Umbilical cord (tissue), 2 donors: ENCODE measurements around the gene DISC1. TPM values are rescaled to one million over a fixed set of nuclear protein-coding genes. Genes with fewer than 3 reads are reported as not detected.

Experiments
- DNase-seq: peaks from one replicate; pipeline ENCODE4 v3.0.0-alpha.2; 2015; ENCODE audit warnings: low spot score
- total RNA-seq: library from RNA; depleted of rRNA; stranded (reverse); fragments of >200 nt; gene quantifications from one replicate; pipeline ENCODE4 v1.2.3, GENCODE V29; 2014; ENCODE audit warnings: low replicate concordance; ENCODE audit not compliant: insufficient read depth

Gene DISC1
- total RNA-seq, 1 donor from 2014 or later, result 17.3 TPM

DNA sequence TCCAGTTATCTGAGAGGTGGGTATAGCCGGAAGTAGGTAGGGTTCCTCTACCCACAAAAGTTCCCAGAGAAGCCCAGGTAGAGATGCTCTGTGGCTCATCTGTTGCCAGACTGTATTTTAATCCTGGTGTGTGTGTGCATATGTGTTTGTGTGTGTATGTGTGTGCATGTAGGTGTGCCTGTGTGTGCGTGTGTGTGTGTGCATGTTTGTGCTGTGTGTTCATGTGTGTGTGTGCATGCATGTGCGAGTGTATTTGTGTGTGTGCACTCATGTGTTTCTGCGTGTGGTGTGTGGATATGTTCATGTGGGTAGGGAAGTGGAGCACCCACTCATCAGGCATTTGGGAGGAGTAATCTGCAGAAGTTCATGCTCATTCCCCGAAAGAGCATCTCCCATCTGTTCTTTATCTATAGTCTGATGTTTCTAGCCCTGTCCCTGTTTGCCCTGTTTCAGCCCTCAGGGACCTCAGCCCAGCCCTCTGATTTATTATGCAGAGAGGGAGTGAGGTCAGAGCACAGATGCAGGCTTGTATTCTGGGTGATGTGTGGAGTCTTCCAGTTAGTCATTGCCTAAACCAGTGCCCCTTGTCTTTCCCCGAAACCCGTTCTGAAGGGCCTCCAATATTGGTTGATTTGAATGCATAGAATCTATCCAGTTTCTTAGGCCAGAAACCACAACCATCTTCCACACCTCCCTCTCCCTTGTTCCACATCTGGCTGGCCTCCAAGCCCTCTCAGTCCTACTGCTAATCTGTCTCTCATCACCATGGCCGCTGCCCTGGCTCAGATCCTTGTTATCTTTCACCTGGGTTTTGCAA is 69.1 kb downstream of the DISC1 start:
- DNase-seq, result peak; percentile 29

GRCh38 chr1:231699784-231700183 is 73.2 kb downstream of the DISC1 start:
- DNase-seq, result peak; percentile 35

DNA sequence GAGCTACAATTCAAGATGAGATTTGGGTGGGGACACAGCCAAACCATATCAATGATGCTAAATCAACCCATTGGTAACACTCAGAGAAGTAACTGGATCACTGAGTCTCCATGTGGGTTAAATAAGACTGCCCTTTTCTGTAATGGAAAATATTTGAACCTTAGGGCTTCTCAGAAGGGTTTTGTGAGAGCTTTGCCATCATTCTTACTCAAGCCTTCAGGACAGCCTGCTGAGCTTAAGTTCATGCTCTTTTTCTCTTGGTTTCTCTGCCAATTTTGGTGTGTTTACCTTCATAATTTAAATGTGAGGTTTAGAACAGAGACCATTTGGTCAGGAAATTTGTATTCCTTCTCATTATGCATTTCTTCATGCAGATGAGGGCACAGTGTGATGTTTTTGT is 74.7 kb downstream of the DISC1 start:
- peak; percentile 38 for DNase-seq

GRCh38 chr1:231702331-231702730 is 75.7 kb downstream of the DISC1 start:
- DNase-seq, result no peak

- no peak for DNase-seq
Observed at GRCh38 chr1:231702804-231703203, 76.2 kb downstream of the DISC1 start.

- peak; percentile 67 for DNase-seq
Observed at GRCh38 chr1:231705806-231706760, 79.5 kb downstream of the DISC1 start.

DNA sequence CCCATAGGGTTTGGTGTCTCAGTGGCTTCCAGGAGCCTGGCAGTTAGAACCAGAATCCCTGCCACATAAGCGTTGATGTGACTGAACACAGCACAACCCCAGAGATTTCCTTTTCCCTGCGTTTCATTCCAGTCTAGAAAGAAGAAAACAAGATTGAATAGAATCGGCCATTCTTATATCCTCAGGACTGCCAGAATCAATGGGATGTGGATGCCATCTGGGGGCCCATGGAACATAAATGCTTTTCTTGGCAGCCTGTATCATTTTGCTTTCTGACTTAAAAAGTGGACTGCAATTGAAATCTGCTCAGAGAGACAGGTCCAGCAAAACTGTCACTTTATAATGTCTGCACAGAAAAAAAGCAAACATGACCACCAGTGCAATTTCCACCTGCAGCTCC is 80.3 kb downstream of the DISC1 start:
- no peak for DNase-seq

DNA sequence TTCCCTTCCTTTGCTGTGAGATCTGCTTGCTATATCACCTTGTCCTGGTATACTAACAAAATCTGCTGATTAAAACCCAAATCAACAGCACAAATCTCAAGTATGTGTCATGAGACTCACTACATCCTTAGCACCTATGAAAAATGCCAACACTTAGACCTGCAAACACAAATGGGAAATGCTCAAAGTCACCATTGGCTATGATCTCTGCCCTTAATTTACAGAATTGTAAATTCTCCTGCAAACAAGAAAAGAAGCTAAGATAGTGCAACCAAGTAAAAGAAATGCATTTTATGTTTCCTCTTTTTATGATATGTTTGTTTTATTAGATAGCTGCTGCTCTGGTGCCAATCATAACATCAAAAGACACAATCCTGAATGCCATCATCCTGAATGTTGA is 80.8 kb downstream of the DISC1 start:
- peak; percentile 38 for DNase-seq

- DNase-seq, result no peak
Observed at GRCh38 chr1:231708394-231708793, 81.8 kb downstream of the DISC1 start.

- DNase-seq, result no peak
Observed at GRCh38 chr1:231714440-231714839, 87.8 kb downstream of the DISC1 start.

- no peak for DNase-seq
Observed at GRCh38 chr1:231715816-231716722, 89.5 kb downstream of the DISC1 start.

DNA sequence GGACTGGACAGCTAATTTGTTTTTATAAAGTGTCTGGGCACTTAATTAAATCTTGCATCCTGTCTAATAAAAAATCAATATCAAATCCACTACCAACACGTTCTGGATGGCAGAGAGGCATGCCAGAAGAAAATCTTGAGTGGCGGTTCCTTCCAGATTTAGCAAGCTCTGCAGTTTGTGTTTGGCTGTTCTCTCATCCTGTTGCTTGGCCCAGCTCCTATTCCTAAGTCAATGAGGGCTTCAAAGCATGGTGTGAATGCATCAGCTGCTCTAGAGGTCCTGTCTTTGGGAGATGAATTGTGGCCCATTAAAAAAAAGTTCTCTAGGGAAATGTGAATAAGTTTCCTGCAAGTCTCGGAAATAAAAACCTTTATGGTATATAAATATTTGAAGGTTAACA is 90.3 kb downstream of the DISC1 start:
- DNase-seq, result no peak

GRCh38 chr1:231719485-231720183 is 93.0 kb downstream of the DISC1 start:
- no peak for DNase-seq

DNA sequence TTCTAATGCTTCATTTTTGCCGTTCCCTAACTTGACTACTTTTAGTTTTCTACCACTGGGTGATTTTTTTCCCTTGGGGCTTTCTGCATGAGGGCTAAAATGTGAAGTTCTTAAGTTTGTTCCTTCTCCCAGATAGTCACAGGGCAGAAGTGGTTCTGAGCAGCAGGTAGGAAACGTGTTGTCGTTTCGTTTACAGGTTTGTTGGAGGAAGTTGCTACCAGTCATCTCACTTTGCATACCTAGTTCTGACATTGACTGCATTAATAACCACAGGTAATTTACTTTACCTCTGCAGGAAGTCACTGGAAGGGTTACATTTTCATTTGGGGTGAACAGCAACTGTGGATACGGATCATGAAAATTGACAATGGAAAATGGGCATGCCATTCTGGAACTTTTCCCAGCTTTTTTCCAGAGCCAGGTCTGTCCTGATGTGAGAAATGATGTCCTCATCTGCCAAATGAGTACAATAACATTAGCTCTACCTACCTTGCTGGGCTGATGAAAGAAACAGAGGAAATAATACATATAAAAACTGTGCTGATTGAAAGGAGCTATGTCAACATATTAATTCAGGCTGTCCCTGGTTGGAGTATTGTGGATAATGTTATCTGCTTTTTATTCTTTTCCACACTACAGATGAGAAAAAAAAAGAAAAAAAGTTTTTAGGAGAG is 94.2 kb downstream of the DISC1 start:
- DNase-seq, result no peak

DNA sequence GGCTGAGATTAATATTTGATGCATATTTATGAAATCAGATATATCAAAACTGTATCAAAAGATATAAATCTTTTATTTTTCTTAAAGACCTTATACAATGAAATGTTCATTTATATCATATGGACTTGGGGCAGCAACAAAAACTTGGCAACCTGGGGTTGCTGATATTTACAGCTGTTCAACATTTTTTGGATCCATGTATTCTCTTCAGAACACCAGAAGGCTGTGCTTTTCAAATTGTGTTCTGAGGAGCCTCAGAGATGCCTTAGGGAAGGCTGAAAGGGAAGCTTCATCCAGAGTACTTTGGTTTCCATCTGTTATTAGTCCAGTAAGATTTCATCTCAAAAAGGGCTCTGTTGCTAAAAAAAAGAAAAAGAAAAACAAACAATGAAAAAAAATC is 94.8 kb downstream of the DISC1 start:
- no peak for DNase-seq

GRCh38 chr1:231722356-231722755 is 95.8 kb downstream of the DISC1 start:
- no peak for DNase-seq

DNA sequence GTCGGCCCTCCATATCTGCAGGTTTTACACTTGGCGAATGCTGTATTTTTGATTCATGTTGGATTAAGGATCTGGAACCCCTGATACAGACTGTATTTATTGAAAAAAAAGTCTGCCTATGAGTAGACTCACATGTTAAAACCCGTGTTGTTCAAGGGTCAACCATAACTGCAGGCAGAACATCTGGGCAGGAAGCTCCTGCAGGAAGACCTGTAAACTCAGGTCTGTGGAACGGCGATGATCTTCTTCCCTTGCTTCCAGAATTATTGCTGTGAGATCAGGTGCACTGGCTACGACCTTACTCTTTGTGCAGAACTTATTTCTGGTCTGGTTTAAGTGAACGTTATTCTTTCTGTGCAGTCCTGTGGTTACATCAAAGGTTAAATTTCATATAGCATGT is 96.6 kb downstream of the DISC1 start:
- DNase-seq, result no peak

- DNase-seq, result no peak
Observed at GRCh38 chr1:231724041-231724440, 97.5 kb downstream of the DISC1 start.

GRCh38 chr1:231724876-231725647 is 98.5 kb downstream of the DISC1 start:
- DNase-seq, result no peak

- no peak for DNase-seq
Observed at GRCh38 chr1:231727171-231727570, 100.6 kb downstream of the DISC1 start.
